H9 (cell line): Measurements from ENCODE around the gene GPRC5A. TPM values are rescaled to one million over a fixed set of nuclear protein-coding genes. Genes with fewer than 3 reads are reported as not detected.

ENCODE experiments used
- DNase-seq: peaks from one replicate; pipeline ENCODE4 v3.0.0-alpha.2; 2017
- H2AFZ ChIP-seq: one replicate; pipeline ENCODE4 v1.6.1; 2013; ENCODE audit warnings: mild to moderate bottlenecking, low read length, control low read depth, moderate library complexity
- H2AK5ac ChIP-seq: 2 replicates; pipeline ENCODE4 v1.6.1; 2013; ENCODE audit warnings: low read length, control low read depth, mixed read lengths; ENCODE audit not compliant: insufficient read length
- H2BK120ac ChIP-seq: one replicate; pipeline ENCODE4 v1.6.1; 2013; ENCODE audit warnings: low read depth, mild to moderate bottlenecking, low read length, control low read depth, inconsistent platforms; ENCODE audit not compliant: poor library complexity, severe bottlenecking
- H2BK12ac ChIP-seq: 2 replicates; pipeline ENCODE4 v1.6.1; 2013; ENCODE audit warnings: low read length, control low read depth, mixed read lengths, low read depth; ENCODE audit not compliant: insufficient read length
- H2BK15ac ChIP-seq: 2 replicates; pipeline ENCODE4 v1.6.1; 2013; ENCODE audit warnings: low read depth, low read length, control low read depth
- H2BK20ac ChIP-seq: one replicate; pipeline ENCODE4 v1.6.1; 2013; ENCODE audit warnings: low read depth, mild to moderate bottlenecking, low read length, control low read depth, inconsistent platforms; ENCODE audit not compliant: poor library complexity, severe bottlenecking
- H2BK5ac ChIP-seq: 2 replicates; pipeline ENCODE4 v1.6.1; 2013; ENCODE audit warnings: low read length, control low read depth, mixed read lengths; ENCODE audit not compliant: insufficient read length
- H3K14ac ChIP-seq: 2 replicates; pipeline ENCODE4 v1.6.1; 2013; ENCODE audit warnings: low read length, control low read depth; ENCODE audit not compliant: insufficient read depth
- H3K18ac ChIP-seq: 2 replicates; pipeline ENCODE4 v1.6.1; 2013; ENCODE audit warnings: low read depth, mild to moderate bottlenecking, mixed read lengths, low read length, control low read depth; ENCODE audit not compliant: insufficient read length
- H3K23ac ChIP-seq: 2 replicates; pipeline ENCODE4 v1.6.1; 2013; ENCODE audit warnings: low read length, control low read depth, mixed read lengths, low read depth; ENCODE audit not compliant: insufficient read length
- H3K23me2 ChIP-seq: 2 replicates; pipeline ENCODE4 v1.6.1; 2013; ENCODE audit warnings: low read depth, mild to moderate bottlenecking, mixed read lengths, low read length, control low read depth; ENCODE audit not compliant: insufficient read length, poor library complexity, severe bottlenecking
- H3K27ac ChIP-seq: 2 replicates; pipeline ENCODE4 v1.5.1; 2013; ENCODE audit warnings: low read length, control low read depth, mixed read lengths, low read depth; ENCODE audit not compliant: insufficient read length
- H3K27me3 ChIP-seq: 2 replicates; pipeline ENCODE4 v1.6.1; 2013; ENCODE audit warnings: low read length, control low read depth, inconsistent platforms; ENCODE audit not compliant: insufficient read depth
- H3K4ac ChIP-seq: 2 replicates; pipeline ENCODE4 v1.6.1; 2013; ENCODE audit warnings: low read depth, mild to moderate bottlenecking, control low read depth, inconsistent platforms, low read length, moderate library complexity
- H3K4me1 ChIP-seq: 2 replicates; pipeline ENCODE4 v1.6.1; 2013; ENCODE audit warnings: low read length, control low read depth, inconsistent platforms; ENCODE audit not compliant: insufficient read depth
- H3K4me2 ChIP-seq: 2 replicates; pipeline ENCODE4 v1.6.1; 2013; ENCODE audit warnings: low read length, control low read depth, mixed read lengths; ENCODE audit not compliant: insufficient read length, insufficient read depth
- H3K56ac ChIP-seq: 2 replicates; pipeline ENCODE4 v1.6.1; 2013; ENCODE audit warnings: low read depth, mild to moderate bottlenecking, mixed read lengths, low read length, control low read depth; ENCODE audit not compliant: insufficient read length
- H3K79me1 ChIP-seq: 2 replicates; pipeline ENCODE4 v1.6.1; 2013; ENCODE audit warnings: low read depth, mild to moderate bottlenecking, moderate library complexity, low read length, control low read depth, inconsistent platforms; ENCODE audit not compliant: insufficient read depth, poor library complexity, severe bottlenecking
- H3K79me2 ChIP-seq: 2 replicates; pipeline ENCODE4 v1.6.1; 2013; ENCODE audit warnings: low read length, control low read depth, inconsistent platforms; ENCODE audit not compliant: insufficient read depth
- H3K9ac ChIP-seq: 2 replicates; pipeline ENCODE4 v1.6.1; 2013; ENCODE audit warnings: low read length, control low read depth, mixed read lengths; ENCODE audit not compliant: insufficient read length; ENCODE audit errors: extremely low read depth
- H3K9me3 ChIP-seq: one replicate; pipeline ENCODE4 v1.6.1; 2013; ENCODE audit warnings: low read depth, low read length, inconsistent platforms; ENCODE audit not compliant: control insufficient read depth
- H3T11ph ChIP-seq: one replicate; pipeline ENCODE4 v1.6.1; 2013; ENCODE audit warnings: mild to moderate bottlenecking, low read length, control low read depth, inconsistent platforms
- H4K20me1 ChIP-seq: one replicate; pipeline ENCODE4 v1.6.1; 2013; ENCODE audit not compliant: control insufficient read depth, insufficient read length, insufficient read depth
- H4K5ac ChIP-seq: 2 replicates; pipeline ENCODE4 v1.6.1; 2013; ENCODE audit warnings: low read depth, mild to moderate bottlenecking, mixed read lengths, low read length, control low read depth; ENCODE audit not compliant: insufficient read length
- H4K8ac ChIP-seq: replicated peaks from 2 replicates; pipeline ENCODE4 v1.6.1; 2013; ENCODE audit warnings: low read length, control low read depth, mixed read lengths, low read depth; ENCODE audit not compliant: insufficient read length
- H4K91ac ChIP-seq: 2 replicates; pipeline ENCODE4 v1.6.1; 2013; ENCODE audit warnings: low read depth, mild to moderate bottlenecking, moderate library complexity, mixed read lengths, low read length, control low read depth; ENCODE audit not compliant: insufficient read length
- H3K27ac Mint-ChIP-seq, 3 experiments: 2 replicates in 2 of 3; 3 replicates in 1 of 3; pipeline ENCODE4 v1.8.0; 2020 to 2021; ENCODE audit warnings: mixed read lengths in 3 of 3, mild to moderate bottlenecking in 1 of 3, moderate library complexity in 1 of 3
- H3K27me3 Mint-ChIP-seq: 2 replicates; pipeline ENCODE4 v1.8.0; 2021; ENCODE audit warnings: low read depth, mild to moderate bottlenecking, moderate library complexity, mixed read lengths
- H3K36me3 Mint-ChIP-seq, 3 experiments: 2 replicates in 2 of 3; 3 replicates in 1 of 3; pipeline ENCODE4 v1.8.0; 2020 to 2021; ENCODE audit warnings: low read depth in 3 of 3, mixed read lengths in 3 of 3; ENCODE audit not compliant: insufficient read depth in 1 of 3
- H3K4me1 Mint-ChIP-seq, 2 experiments: 2 replicates each; pipeline ENCODE4 v1.8.0; 2020; ENCODE audit warnings: mixed read lengths in 2 of 2
- H3K4me3 Mint-ChIP-seq, 2 experiments: 2 replicates in 1 of 2; 3 replicates in 1 of 2; pipeline ENCODE4 v1.8.0; 2020 to 2021; ENCODE audit warnings: mild to moderate bottlenecking in 2 of 2, mixed read lengths in 2 of 2, moderate library complexity in 1 of 2
- H3K9me3 Mint-ChIP-seq, 2 experiments: 2 replicates in 1 of 2; 3 replicates in 1 of 2; pipeline ENCODE4 v1.8.0; 2020; ENCODE audit warnings: mild to moderate bottlenecking in 2 of 2, mixed read lengths in 2 of 2, moderate library complexity in 1 of 2
- CTCF ChIP-seq: fragments of 200-600 bp; sonication (generic); conservative IDR thresholded peaks from 3 replicates; pipeline ENCODE4 v1.8.0; 2021; ENCODE audit warnings: antibody characterized with exemption, mild to moderate bottlenecking
- WGBS: extraction: QIAGEN DNeasy Blood & Tissue Kit; methylation state at CpG from one replicate; pipeline ENCODE4 v1.1.7; 2013; ENCODE audit warnings: missing lambda C conversion rate, low lambda C conversion rate, mixed read lengths; ENCODE audit not compliant: insufficient read length; ENCODE audit errors: extremely low coverage; 5-methylcytosine and 5-hydroxymethylcytosine counted together
- total RNA-seq: library from RNA; stranded (reverse); gene quantifications from 2 replicates; pipeline ENCODE4 v1.2.1, GENCODE V29; 2021

Gene GPRC5A
- total RNA-seq, 1 experiment from 2014 or later = 0.09 TPM

- no peaks in the 10 kb centered on the region for H3K23me2 ChIP-seq
- no peaks in the 10 kb centered on the region for H3K79me2 ChIP-seq
- H2BK20ac ChIP-seq = no peak overlapping the region
- H2AK5ac ChIP-seq = no peak overlapping the region
- H3K14ac ChIP-seq = no peak overlapping the region
- no peaks in the 10 kb centered on the region for H3K4me1 ChIP-seq
- no peaks in the 10 kb centered on the region for H3K27me3 ChIP-seq
- H3K79me1 ChIP-seq = no peaks in the 10 kb centered on the region
- no peak overlapping the region for H3K4ac ChIP-seq
- H3K4me2 ChIP-seq = no peak overlapping the region
- H3K9me3 Mint-ChIP-seq = no peaks in the 10 kb centered on the region
- no peak overlapping the region for H2BK5ac ChIP-seq
- no peak overlapping the region for H3K23ac ChIP-seq
- H2BK120ac ChIP-seq = no peak overlapping the region
- no peak overlapping the region for H3K27ac ChIP-seq
- no peaks in the 10 kb centered on the region for H3K9me3 ChIP-seq
- no peak overlapping the region for H3K56ac ChIP-seq
- no peak overlapping the region for H4K8ac ChIP-seq
- H4K5ac ChIP-seq = no peak overlapping the region
- H3K4me3 Mint-ChIP-seq = no peak overlapping the region
- H3K27me3 Mint-ChIP-seq = no peaks in the 10 kb centered on the region
- no peak for TF ChIP-seq CTCF
- no peak overlapping the region for H2BK12ac ChIP-seq
- no peak for DNase-seq
- H3T11ph ChIP-seq = no peak overlapping the region
- no peak overlapping the region for H4K91ac ChIP-seq
- H3K27ac Mint-ChIP-seq = no peak overlapping the region
- no peak overlapping the region for H3K18ac ChIP-seq
- no CpG with 5 or more reads among the region's 5 CpGs for WGBS
- H3K36me3 Mint-ChIP-seq = no peaks in the 10 kb centered on the region
- H2BK15ac ChIP-seq = no peak overlapping the region
- no peak overlapping the region for H3K9ac ChIP-seq
- H4K20me1 ChIP-seq = no peaks in the 10 kb centered on the region
- H2AFZ ChIP-seq = no peak overlapping the region
- H3K4me1 Mint-ChIP-seq = peaks cover 2 to 8% of the 10 kb centered on the region in 2 experiments; a peak in 2 of 4 replicates
These were observed 47.2 kb downstream of the GPRC5A start for GRCh38 chr12:12938541-12938940.
